GM18870 (cell line): Measurements from ENCODE around the gene NRROS.
"Not testable (repeated sequence)": the region's sequence is repeated elsewhere in the genome, so short reads cannot be mapped to it uniquely, and the experiment has no call there.

Experiments used
- ATAC-seq: cut with Tn5 transposase; IDR thresholded peaks from one replicate; pipeline ENCODE4 v1.9.1; 2021; ENCODE audit warnings: moderate library complexity; ENCODE audit not compliant: unreplicated experiment

The NRROS gene

DNA sequence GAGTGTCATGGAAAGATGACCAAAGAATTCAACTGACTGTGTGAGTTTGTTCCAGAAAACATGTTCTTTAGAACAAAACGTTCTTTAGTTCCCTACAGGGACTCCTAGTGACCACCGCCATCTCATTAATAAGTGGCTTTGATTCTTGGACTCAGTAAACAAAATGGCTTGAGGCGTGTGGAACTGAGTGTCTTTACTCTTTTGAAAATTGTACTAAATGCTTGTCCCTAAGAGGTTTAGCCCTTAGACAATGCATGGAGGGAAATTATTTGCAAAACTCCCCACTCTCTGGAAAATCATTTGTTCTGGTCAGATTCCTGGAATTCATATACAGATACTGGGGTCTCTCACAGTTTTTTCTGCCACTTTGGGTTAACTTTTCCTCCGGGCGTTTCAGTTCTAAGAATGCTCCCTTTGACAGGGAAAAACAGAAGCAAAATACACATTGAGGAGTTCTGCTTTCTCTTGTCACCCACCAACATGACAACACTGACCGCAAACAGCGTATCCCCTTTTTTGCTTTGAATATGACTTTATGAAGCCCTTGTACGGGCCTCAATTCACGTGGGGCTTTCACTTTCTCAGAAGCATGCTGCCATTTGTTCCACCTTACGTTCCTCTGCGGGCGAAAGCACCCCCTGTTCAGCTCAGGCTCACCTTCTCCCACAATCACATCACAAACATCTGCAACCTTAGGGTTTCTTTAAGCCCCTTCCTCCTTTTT, 15.3 kb upstream of the NRROS start:
- peak; percentile 58 for ATAC-seq

GRCh38 chr3:196624907-196625306, 14.6 kb upstream of the NRROS start:
- ATAC-seq = no peak

- no peak for ATAC-seq
These were observed 14.2 kb upstream of the NRROS start for GRCh38 chr3:196625331-196625730.

- no peak for ATAC-seq
These were observed 11.6 kb upstream of the NRROS start for GRCh38 chr3:196627918-196628231.

GRCh38 chr3:196629228-196629627, 10.3 kb upstream of the NRROS start:
- no peak for ATAC-seq

GRCh38 chr3:196631682-196632045, 7.8 kb upstream of the NRROS start:
- no peak for ATAC-seq

- peak; percentile 46 for ATAC-seq
These were observed 7.3 kb upstream of the NRROS start for GRCh38 chr3:196632046-196632751.

DNA sequence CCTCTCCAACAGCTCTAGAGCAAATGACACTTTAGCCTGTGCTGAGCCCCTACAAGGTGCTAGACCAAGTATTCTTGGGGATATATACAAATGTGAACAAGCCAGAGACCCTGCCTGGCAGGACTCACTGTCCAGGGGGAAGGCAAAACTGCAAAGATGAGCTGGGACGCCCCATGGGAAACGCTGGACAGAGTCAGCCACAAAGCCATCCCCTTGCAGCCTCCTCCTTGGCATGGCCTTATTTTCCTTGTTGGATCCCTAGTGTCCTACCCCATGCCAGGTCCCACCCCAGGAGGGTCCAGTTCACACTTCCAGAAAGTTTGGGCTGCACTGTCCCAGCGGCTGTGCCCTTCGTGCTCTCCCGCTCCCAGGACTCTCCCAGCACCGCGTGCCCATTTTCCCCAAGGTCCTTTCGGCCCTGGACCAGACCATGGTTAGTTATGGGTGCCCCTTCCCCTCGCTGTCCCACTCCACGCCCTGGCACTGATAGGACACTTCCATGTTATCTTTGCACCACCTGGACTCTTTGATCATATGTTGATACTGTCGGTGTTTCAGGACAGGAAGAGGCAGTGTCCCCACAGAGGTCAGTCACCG, 5.8 kb upstream of the NRROS start:
- ATAC-seq = no peak

GRCh38 chr3:196634224-196634623, 5.3 kb upstream of the NRROS start:
- ATAC-seq = no peak

DNA sequence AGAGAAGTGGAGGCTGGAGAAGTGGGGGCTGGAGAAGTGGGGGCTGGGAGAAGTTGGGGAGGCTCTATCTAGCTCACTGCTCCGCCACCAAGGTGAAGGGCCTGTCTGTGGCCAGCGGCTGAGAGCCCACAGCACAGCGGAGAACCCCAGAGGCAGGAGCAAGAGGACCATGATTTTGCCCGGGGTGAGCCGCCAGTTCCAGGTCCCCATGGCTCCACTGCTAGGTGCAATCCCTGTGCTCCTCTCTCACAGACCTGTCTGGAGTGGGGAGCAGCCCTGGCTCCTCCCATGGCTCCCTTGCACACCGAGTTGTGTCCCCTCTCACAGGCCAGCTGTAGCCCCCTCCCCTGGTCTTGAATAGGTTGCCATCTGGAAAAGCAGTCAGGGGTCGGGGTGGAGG, 4.7 kb upstream of the NRROS start:
- no peak for ATAC-seq

GRCh38 chr3:196636369-196637349, 2.8 kb upstream of the NRROS start:
- no peak for ATAC-seq

GRCh38 chr3:196637941-196638340, 1.6 kb upstream of the NRROS start:
- ATAC-seq = not testable (repeated sequence)

- no peak for ATAC-seq
These were observed 522 bp upstream of the NRROS start for GRCh38 chr3:196638861-196639482.

DNA sequence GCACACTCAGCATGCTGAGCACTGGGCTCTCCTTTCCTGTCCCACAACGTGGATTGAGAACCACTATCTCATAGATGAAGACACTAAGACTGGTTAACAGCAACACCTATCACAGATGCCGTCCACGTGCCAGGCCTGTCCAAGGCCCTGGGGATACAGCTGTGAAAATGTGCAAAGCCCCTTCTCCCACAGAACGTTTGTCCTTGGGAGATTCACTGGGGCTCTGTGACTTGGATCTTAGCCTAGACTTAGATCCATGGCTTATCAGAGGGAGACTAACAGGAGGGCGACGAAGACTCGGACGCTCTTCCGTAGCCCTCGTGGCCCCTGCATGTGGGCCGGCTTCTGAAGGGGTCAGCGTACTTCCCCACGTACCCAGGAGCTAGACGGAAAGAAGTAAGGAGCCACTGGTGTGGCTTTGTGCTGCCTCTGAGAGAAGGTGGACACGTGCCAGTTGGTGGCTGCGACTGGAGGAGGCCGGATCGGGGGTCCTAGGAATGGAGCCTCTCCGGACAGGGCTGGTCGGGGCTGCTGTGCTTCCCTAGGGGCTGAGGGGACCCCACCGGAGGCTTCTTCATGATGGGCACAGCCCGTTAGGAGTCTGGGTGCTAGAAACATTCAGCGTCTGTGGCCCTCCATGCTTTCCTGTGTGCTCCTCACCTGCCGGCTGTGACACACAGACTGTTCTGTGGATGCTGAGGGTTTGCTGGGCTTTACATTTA, 964 bp downstream of the NRROS start:
- no peak for ATAC-seq

GRCh38 chr3:196641333-196642054, 2.0 kb downstream of the NRROS start:
- no peak for ATAC-seq

DNA sequence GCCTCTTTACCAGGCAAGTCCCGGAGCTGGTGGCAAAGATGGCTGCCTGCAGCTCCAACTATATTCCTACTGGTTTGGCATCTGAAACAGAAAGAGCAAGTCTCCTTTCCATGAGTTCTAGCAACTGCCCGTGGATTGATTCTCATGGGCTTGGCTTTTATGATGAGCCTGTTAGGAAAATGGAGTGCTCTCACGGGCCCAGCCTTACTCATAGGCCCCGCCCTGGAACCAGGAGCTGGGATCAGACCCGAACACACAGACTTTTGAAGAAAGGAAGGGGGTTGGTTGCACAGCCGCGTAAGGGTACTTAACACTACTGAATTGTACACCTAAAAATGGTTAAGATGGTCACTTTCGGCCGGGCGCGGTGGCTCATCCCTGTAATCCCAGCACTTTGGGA, 2.9 kb downstream of the NRROS start:
- ATAC-seq = no peak

DNA sequence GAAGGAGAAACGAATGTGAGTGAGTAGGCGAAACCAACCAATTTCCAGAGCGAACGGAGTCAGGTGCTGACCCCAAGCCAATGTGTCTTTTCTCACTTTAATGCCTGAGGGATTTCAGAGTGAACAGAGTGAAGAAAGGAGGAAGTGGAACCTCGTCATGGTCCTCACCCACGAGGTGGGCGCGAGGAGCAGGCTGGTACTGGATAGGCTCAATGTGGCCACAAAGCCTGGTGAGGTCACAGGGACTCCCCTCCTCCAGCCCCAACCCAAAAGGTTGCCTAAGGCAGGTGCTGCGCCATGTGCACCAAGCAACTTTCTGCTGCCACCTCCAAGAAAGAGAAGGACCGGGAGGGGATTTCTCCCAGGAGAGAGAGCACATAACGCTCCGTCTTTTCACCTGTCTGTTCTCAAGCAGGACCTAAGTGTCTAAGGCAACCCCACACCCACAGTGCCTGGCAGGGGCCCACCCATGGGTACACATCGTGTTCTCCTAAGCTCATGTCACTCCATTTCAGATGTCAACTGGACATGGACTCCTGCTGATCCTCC, 3.8 kb downstream of the NRROS start:
- ATAC-seq = peak; percentile 73

GRCh38 chr3:196643761-196644160, 4.3 kb downstream of the NRROS start:
- ATAC-seq = no peak

DNA sequence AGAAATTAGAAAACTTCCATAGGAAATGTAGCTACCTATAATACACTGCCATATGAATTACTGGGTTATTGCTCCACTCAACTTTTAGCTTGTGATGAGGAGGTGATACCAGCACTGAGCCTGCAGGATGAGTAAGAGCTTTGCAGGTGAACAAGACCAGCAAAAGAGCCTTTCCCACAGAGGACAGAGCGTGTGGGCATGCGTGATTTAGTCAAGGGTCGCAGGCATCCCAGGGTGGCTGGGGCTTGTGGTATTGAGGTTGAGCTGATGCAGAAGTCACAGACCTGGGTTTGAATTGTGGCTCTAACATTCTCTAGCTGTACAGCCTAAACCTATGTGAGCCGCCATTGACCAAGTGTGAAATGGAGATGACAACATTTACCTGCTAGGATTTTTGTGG, 5.6 kb downstream of the NRROS start:
- no peak for ATAC-seq
